HG03460 (cell line): ENCODE measurements around the gene ESRRA.
A peak's percentile ranks its signal among the peaks of the same experiment; 100 is the strongest.

Source experiments
- ATAC-seq: cut with Tn5 transposase; IDR thresholded peaks from one replicate; pipeline ENCODE4 v1.9.1; 2021; ENCODE audit not compliant: unreplicated experiment

The ESRRA gene

GRCh38 chr11:64348383-64349024 lies 43.2 kb downstream of the ESRRA start:
- no peak for ATAC-seq

GRCh38 chr11:64349025-64349387 lies 43.7 kb downstream of the ESRRA start:
- ATAC-seq: no peak

GRCh38 chr11:64349404-64349803 lies 44.1 kb downstream of the ESRRA start:
- no peak for ATAC-seq

GRCh38 chr11:64351136-64351631 lies 45.9 kb downstream of the ESRRA start:
- no peak for ATAC-seq

GRCh38 chr11:64352099-64352994 lies 47.0 kb downstream of the ESRRA start:
- no peak for ATAC-seq

- ATAC-seq: no peak
Observed at GRCh38 chr11:64352995-64353714, 47.8 kb downstream of the ESRRA start.

GRCh38 chr11:64353715-64354506 lies 48.6 kb downstream of the ESRRA start:
- ATAC-seq: no peak

- no peak for ATAC-seq
Observed at GRCh38 chr11:64355078-64355940, 50.0 kb downstream of the ESRRA start.

- no peak for ATAC-seq
Observed at GRCh38 chr11:64356498-64357411, 51.4 kb downstream of the ESRRA start.

GRCh38 chr11:64357446-64357845 lies 52.1 kb downstream of the ESRRA start:
- ATAC-seq: no peak

- ATAC-seq: no peak
Observed at GRCh38 chr11:64357904-64358535, 52.7 kb downstream of the ESRRA start.

- no peak for ATAC-seq
Observed at GRCh38 chr11:64358536-64358906, 53.2 kb downstream of the ESRRA start.

GRCh38 chr11:64358907-64359711 lies 53.8 kb downstream of the ESRRA start, which contains the start of gene RPS6KA4:
Gene RPS6KA4 (plus strand): TSS chr11:64359162. CDS start chr11:64359236, 74 bp downstream.
- peak; percentile 52 for ATAC-seq

- ATAC-seq: no peak
Observed at GRCh38 chr11:64359712-64360445, 54.6 kb downstream of the ESRRA start.

- ATAC-seq: no peak
Observed at GRCh38 chr11:64360448-64360921, 55.2 kb downstream of the ESRRA start.

GRCh38 chr11:64361659-64362058 lies 56.3 kb downstream of the ESRRA start:
- ATAC-seq: no peak

- no peak for ATAC-seq
Observed at GRCh38 chr11:64362339-64362738, 57.0 kb downstream of the ESRRA start.
